ENCODE data around the gene ZNF507. TPM values are rescaled to one million over a fixed set of nuclear protein-coding genes. Genes with fewer than 3 reads are reported as not detected.

The ZNF507 gene
- total and polyA plus RNA-seq, 9 of the 15 experiments (the other 6 are each of a cell fraction or from before 2014, with no cell fraction given), result 2.9 to 25.0 (median 10.4) TPM

DNA sequence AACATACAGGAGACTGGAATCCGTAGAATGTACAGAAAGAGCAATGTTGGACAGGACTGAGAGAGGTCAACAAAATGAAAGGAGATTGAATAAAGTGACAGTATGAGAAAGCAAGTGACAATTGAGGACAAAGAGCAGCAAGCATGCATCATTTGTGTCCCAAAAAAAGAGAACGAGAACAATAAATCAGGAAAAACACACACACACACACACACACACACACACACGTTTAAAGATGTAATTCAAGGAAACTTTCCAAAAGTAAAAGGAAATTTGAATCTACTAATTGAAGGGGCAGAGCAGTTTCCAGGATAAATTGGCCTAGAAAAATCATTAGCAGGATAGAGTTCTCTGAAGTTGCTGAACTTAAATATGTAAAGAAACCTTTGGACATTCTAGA, 77.0 kb downstream of the ZNF507 start:
- no peak overlapping the region for H3K4me3 ChIP-seq
- H3K4me1 ChIP-seq (replicated peaks in 1 of 2; ENCODE audit: control insufficient read depth in 2 of 2, insufficient read depth in 2 of 2, low read length in 2 of 2), result peaks cover 26 to 31% of the 10 kb centered on the region in 2 experiments
- peak overlapping the region in 1 of 2 experiments; percentile 62; a peak in 2 of 4 replicates for H3K9ac ChIP-seq (ENCODE audit: insufficient read depth in 1 of 2, low read depth in 2 of 2, low read length in 2 of 2)
- peaks cover 26% of the 10 kb centered on the region; the same call in 2 of the 3 replicates for H3K79me2 ChIP-seq (ENCODE audit: control insufficient read depth, insufficient read depth, low read length)
- ATAC-seq, result no peak
- H3K9me3 ChIP-seq (replicated peaks; ENCODE audit: control insufficient read depth, insufficient read depth, low read depth, low read length), result no peaks in the 10 kb centered on the region
- no peak for FAIRE-seq
- no peaks in the 10 kb centered on the region for H3K9me1 ChIP-seq (ENCODE audit: control insufficient read depth, insufficient read depth, low read length)
- no peak for DNase-seq (ENCODE audit: extremely low read depth in 1 of 4, low spot score in 3 of 4)
- peak overlapping the region; percentile 66 for H3K4me2 ChIP-seq (ENCODE audit: insufficient read depth, low read length)
- no TSS peak for BruUV-seq (replicated peaks)
- WGBS (ENCODE audit: insufficient coverage, low coverage, missing lambda C conversion rate), result 16% methylated on average over 3 of the region's 3 CpGs
- intact Hi-C loops (cut with micrococcal nuclease) (loop anchor here (2.0 kb wide), 1 partner anchor 18 kb away; the partner anchor contains the start of gene DPY19L3), in situ Hi-C loops (cut with MboI) (no loop called here)
- no peaks in the 10 kb centered on the region for H3K27me3 ChIP-seq (ENCODE audit: control insufficient read depth in 2 of 2, insufficient read depth in 2 of 2, low read length in 2 of 2)
- peak overlapping the region; percentile 85 for H3K27ac ChIP-seq (ENCODE audit: extremely low read depth, low read depth, low read length)
- no peaks in the 10 kb centered on the region for H4K20me1 ChIP-seq (replicated peaks; ENCODE audit: control insufficient read depth, insufficient read depth, low read length)
- 0 out of 2 replicates have a peak, but pooled peaks have one; percentile 18 for TF ChIP-seq GTF2E2 (tag; IDR thresholded peaks at IDR 0.05)
- TF ChIP-seq ZBTB40 (IDR thresholded peaks at IDR 0.05), result peak; percentile 45; the same call in 1 of the 2 replicates
- TF ChIP-seq ZBTB40 (CRISPR knock-in tag; IDR thresholded peaks at IDR 0.05), result no peak
- no peak for TF ChIP-seq KDM4B (IDR thresholded peaks at IDR 0.05; ENCODE audit: borderline replicate concordance in 2 of 2, low read depth in 1 of 2)
- 0 out of 2 replicates have a peak, but pooled peaks have one; percentile 34 for TF ChIP-seq NFRKB (IDR thresholded peaks at IDR 0.05; ENCODE audit: low read depth)
- TF ChIP-seq THRAP3 (IDR thresholded peaks at IDR 0.05; ENCODE audit: borderline replicate concordance), result 0 out of 2 replicates have a peak, but pooled peaks have one; percentile 53
- TF ChIP-seq PBX2 (CRISPR knock-in tag; IDR thresholded peaks at IDR 0.05; ENCODE audit: low read depth), result no peak
- 0 out of 2 replicates have a peak, but pooled peaks have one; percentile 2 for TF ChIP-seq PBX2 (tag; conservative IDR thresholded peaks at IDR 0.05; ENCODE audit: low read depth)
- POLR2A ChIA-PET, result no interaction called here
- CTCF ChIA-PET (ENCODE audit: low intra/inter-chr PET ratio), result no interaction called here
- H3K36me3 ChIP-seq (ENCODE audit: control insufficient read depth, insufficient read depth, low read length), result peaks cover 43% of the 10 kb centered on the region
- H2AFZ ChIP-seq (ENCODE audit: low read depth, low read length), result peak overlapping the region; percentile 73
